ENCODE measurements around the gene MRO. TPM values are rescaled to one million over a fixed set of nuclear protein-coding genes. Genes with fewer than 3 reads are reported as not detected.

MRO gene
- polyA plus RNA-seq, result 0.71 and 1.2 TPM in 2 replicates

DNA sequence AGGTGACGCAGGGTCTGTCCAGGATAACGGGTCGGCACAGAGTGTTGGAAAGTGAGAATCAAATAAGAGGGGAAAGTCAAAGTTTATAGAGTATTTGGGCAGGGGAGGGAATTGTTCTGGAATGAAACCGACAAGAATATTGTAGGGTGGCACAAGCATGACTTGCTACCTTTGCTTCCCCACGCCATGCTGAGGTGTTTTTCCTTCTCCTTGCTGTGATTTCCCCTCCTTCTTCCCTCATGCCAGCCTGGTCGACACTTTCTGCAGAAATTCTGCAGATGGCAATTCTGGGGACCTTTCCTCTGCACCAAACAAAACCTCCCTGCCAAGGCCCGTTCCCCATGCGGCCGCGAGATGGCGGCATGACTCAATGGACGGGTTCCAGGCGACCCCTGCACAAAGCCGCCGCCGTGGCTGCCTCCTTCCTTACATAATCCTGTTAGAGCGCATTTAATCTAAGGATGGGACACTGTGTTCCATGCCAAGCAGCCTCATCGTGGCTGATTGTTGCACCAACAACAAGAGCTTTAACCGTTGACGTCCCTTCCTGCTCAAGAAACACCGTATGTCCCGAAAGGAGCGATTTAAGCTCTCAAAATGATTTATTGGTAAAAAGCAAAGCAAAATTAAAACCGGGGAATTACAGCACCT lies at the start of gene MRO:
MRO (minus strand) TSS at position 289 of the 651 bp plus-strand sequence. CDS start 10,616 bp downstream, outside the sequence.

Other genes starting within 250 kb of the MRO start
- 28.1 and 32.0 TPM in 2 replicates for gene ME2, start 59.1 kb upstream of the MRO start, polyA plus RNA-seq
- gene ELAC1, start 148.0 kb upstream of the MRO start, polyA plus RNA-seq, result 2.6 and 7.6 TPM in 2 replicates
- 5.0 and 11.7 TPM in 2 replicates for gene SMAD4, start 210.2 kb upstream of the MRO start, polyA plus RNA-seq